Neural progenitor cell (in vitro differentiated cells): ENCODE measurements around the gene SLC44A5. TPM values are rescaled to one million over a fixed set of nuclear protein-coding genes. Genes with fewer than 3 reads are reported as not detected.
"Not testable (repeated sequence)": the region's sequence is repeated elsewhere in the genome, so short reads cannot be mapped to it uniquely, and the experiment has no call there.

ENCODE experiments used
- DNase-seq: peaks from one replicate; pipeline ENCODE4 v3.0.0-alpha.2; 2016; ENCODE audit warnings: low spot score
- H2AFZ ChIP-seq: fragments of 200-600 bp; sonication (generic); replicated peaks from 2 replicates; pipeline ENCODE4 v1.6.1; 2016; ENCODE audit warnings: antibody characterized with exemption
- H3F3A ChIP-seq: fragments of 200-600 bp; sonication (generic); 2 replicates; pipeline ENCODE4 v1.6.1; 2016; ENCODE audit warnings: antibody characterized with exemption, low read depth
- H3K27ac ChIP-seq: fragments of 200-600 bp; sonication (generic); 2 replicates; pipeline ENCODE4 v1.5.1; 2016; ENCODE audit warnings: mild to moderate bottlenecking
- H3K27me3 ChIP-seq: fragments of 200-600 bp; sonication (generic); 2 replicates; pipeline ENCODE4 v1.6.1; 2016; ENCODE audit warnings: mild to moderate bottlenecking, moderate library complexity
- H3K36me3 ChIP-seq: fragments of 200-600 bp; sonication (generic); 2 replicates; pipeline ENCODE4 v1.5.1; 2016
- H3K4me1 ChIP-seq: fragments of 200-600 bp; sonication (generic); 2 replicates; pipeline ENCODE4 v1.6.1; 2016; ENCODE audit warnings: mixed run types
- H3K4me2 ChIP-seq: fragments of 200-600 bp; sonication (generic); 2 replicates; pipeline ENCODE4 v1.6.1; 2016
- H3K4me3 ChIP-seq: fragments of 200-600 bp; sonication (generic); 2 replicates; pipeline ENCODE4 v1.5.1; 2016
- H3K79me2 ChIP-seq: fragments of 200-600 bp; sonication (generic); 2 replicates; pipeline ENCODE4 v1.6.1; 2016; ENCODE audit warnings: low read depth
- H3K9ac ChIP-seq: fragments of 200-600 bp; sonication (generic); 2 replicates; pipeline ENCODE4 v1.6.1; 2016
- H3K9me3 ChIP-seq: fragments of 200-600 bp; sonication (generic); 2 replicates; pipeline ENCODE4 v1.5.1; 2016; ENCODE audit warnings: low read depth
- H4K20me1 ChIP-seq: fragments of 200-600 bp; sonication (generic); 2 replicates; pipeline ENCODE4 v1.6.1; 2016; ENCODE audit warnings: low read depth
- H3K27ac Mint-ChIP-seq: 3 replicates; pipeline ENCODE4 v1.8.0; 2021; ENCODE audit warnings: mixed read lengths
- H3K27me3 Mint-ChIP-seq: 2 replicates; pipeline ENCODE4 v1.8.0; 2022; ENCODE audit warnings: low read depth, mild to moderate bottlenecking, inconsistent platforms, moderate library complexity, mixed read lengths; ENCODE audit not compliant: insufficient read depth
- H3K36me3 Mint-ChIP-seq: 3 replicates; pipeline ENCODE4 v1.8.0; 2021; ENCODE audit warnings: mixed read lengths
- H3K4me1 Mint-ChIP-seq: 3 replicates; pipeline ENCODE4 v1.8.0; 2021; ENCODE audit warnings: mixed read lengths
- H3K4me3 Mint-ChIP-seq: 3 replicates; pipeline ENCODE4 v1.8.0; 2021; ENCODE audit warnings: mild to moderate bottlenecking, moderate library complexity, mixed read lengths
- H3K9me3 Mint-ChIP-seq: 3 replicates; pipeline ENCODE4 v1.8.0; 2020; ENCODE audit warnings: mixed read lengths
- CTCF ChIP-seq: fragments of 200-600 bp; sonication (generic); IDR thresholded peaks from 2 replicates; pipeline ENCODE4 v1.5.1; 2017; ENCODE audit warnings: antibody characterized with exemption, mild to moderate bottlenecking
- EZH2 ChIP-seq: fragments of 200-600 bp; sonication (generic); IDR thresholded peaks from 2 replicates; pipeline ENCODE4 v1.6.1; 2017; ENCODE audit warnings: antibody characterized with exemption, mild to moderate bottlenecking, moderate library complexity
- EZH2phosphoT487 ChIP-seq: fragments of 200-600 bp; sonication (generic); IDR thresholded peaks from 2 replicates; pipeline ENCODE4 v1.6.1; 2017; ENCODE audit warnings: antibody characterized with exemption
- total RNA-seq: library from RNA; depleted of rRNA; stranded (reverse); fragments of >200 nt; gene quantifications from 2 replicates; pipeline ENCODE4 v1.2.3, GENCODE V29; 2015; ENCODE audit warnings: low replicate concordance

The SLC44A5 gene
- total RNA-seq, 1 donor from 2014 or later = 25.3 TPM

DNA sequence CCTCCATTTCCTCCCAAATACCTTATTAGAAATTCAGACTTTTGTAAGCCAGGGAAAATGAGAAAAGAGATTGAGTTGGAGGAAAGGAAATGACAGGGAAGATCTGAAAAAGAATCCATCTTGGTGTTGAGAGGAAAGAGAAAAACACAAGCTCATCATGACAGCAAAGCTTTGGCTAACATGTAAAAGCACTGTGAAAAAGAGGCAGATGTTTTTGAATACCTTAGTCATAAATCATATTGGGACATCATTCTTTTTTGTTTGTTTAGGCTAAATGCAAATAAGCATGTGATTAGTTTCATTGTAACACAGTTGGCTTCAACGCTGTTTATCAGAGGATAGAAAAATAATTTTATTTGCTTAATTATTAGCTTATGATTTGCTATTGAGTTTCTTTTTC, 412.2 kb downstream of the SLC44A5 start:
- no peak overlapping the region for H3K27ac Mint-ChIP-seq
- no peaks in the 10 kb centered on the region for H3K9me3 Mint-ChIP-seq
- no peaks in the 10 kb centered on the region for H3K27me3 ChIP-seq
- no peaks in the 10 kb centered on the region for H4K20me1 ChIP-seq
- H3K4me1 Mint-ChIP-seq = no peaks in the 10 kb centered on the region
- no peaks in the 10 kb centered on the region for H3K36me3 Mint-ChIP-seq
- H3K36me3 ChIP-seq = no peaks in the 10 kb centered on the region
- H3K9ac ChIP-seq = no peak overlapping the region
- peaks cover 3% of the 10 kb centered on the region for H3K27me3 Mint-ChIP-seq
- H3K4me3 Mint-ChIP-seq = no peak overlapping the region
- H3K4me2 ChIP-seq = no peak overlapping the region
- H2AFZ ChIP-seq = no peak overlapping the region
- no peak for DNase-seq
- H3K79me2 ChIP-seq = no peaks in the 10 kb centered on the region
- TF ChIP-seq CTCF = no peak
- no peak for TF ChIP-seq EZH2
- no peak for TF ChIP-seq EZH2phosphoT487
- H3K9me3 ChIP-seq = no peaks in the 10 kb centered on the region
- no peaks in the 10 kb centered on the region for H3F3A ChIP-seq
- H3K4me1 ChIP-seq = no peaks in the 10 kb centered on the region
- H3K27ac ChIP-seq = no peak overlapping the region
- no peak overlapping the region for H3K4me3 ChIP-seq

DNA sequence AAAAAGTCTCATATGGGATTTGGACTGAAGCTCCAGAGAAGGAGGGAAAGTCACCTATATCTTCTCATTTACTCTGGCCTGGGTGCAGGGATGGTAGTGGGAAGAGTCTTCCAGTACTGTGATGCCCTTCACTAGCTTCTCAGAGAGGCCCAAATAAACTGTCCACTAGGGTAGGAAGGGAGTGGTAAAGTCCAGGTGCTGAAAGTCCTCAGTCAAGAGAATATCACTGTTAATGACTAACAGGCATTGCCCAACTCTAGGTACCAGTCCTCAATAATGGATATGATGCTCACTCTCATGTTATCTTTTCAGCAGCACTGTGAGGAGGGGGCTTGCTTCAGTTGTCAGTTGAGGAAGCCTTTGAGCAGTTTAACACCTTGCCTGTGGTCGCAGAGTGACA, 412.8 kb downstream of the SLC44A5 start:
- Histone ChIP-seq H3F3A (no peaks in the 10 kb centered on the region), H3K9ac (no peak overlapping the region), H3K4me2 (no peak overlapping the region), H3K36me3 (no peaks in the 10 kb centered on the region), H3K9me3 (no peaks in the 10 kb centered on the region), H3K79me2 (no peaks in the 10 kb centered on the region), H3K27me3 (no peaks in the 10 kb centered on the region), H3K4me1 (no peaks in the 10 kb centered on the region), H4K20me1 (no peaks in the 10 kb centered on the region), H3K4me3 (no peak overlapping the region), H3K27ac (no peak overlapping the region), H2AFZ (no peak overlapping the region)
- TF ChIP-seq CTCF = no peak
- no peak for TF ChIP-seq EZH2phosphoT487
- TF ChIP-seq EZH2 = no peak
- peaks cover 3% of the 10 kb centered on the region for H3K27me3 Mint-ChIP-seq
- no peak for DNase-seq
- no peaks in the 10 kb centered on the region for H3K9me3 Mint-ChIP-seq
- H3K27ac Mint-ChIP-seq = no peak overlapping the region
- H3K4me1 Mint-ChIP-seq = no peaks in the 10 kb centered on the region
- H3K4me3 Mint-ChIP-seq = no peak overlapping the region
- H3K36me3 Mint-ChIP-seq = no peaks in the 10 kb centered on the region

- DNase-seq = no peak
These were observed 422.0 kb downstream of the SLC44A5 start for GRCh38 chr1:75188892-75189291.

GRCh38 chr1:75181214-75181955, 429.5 kb downstream of the SLC44A5 start:
- not testable (repeated sequence) for H2AFZ ChIP-seq, H3K27me3 ChIP-seq, H3K4me3 ChIP-seq, H3K27ac Mint-ChIP-seq, H4K20me1 ChIP-seq, H3K27ac ChIP-seq, H3K9ac ChIP-seq, H3K4me2 ChIP-seq, H3K36me3 Mint-ChIP-seq, H3K36me3 ChIP-seq, H3K79me2 ChIP-seq, H3F3A ChIP-seq, DNase-seq, H3K4me1 Mint-ChIP-seq, H3K27me3 Mint-ChIP-seq, H3K9me3 ChIP-seq, H3K4me1 ChIP-seq, H3K4me3 Mint-ChIP-seq
- H3K9me3 Mint-ChIP-seq = peaks cover 17% of the 10 kb centered on the region

More at GRCh38 chr1:75188892-75189291, 422.0 kb downstream of the SLC44A5 start:
- no peak overlapping the region for H3K4me2 ChIP-seq
- H3K36me3 ChIP-seq = no peaks in the 10 kb centered on the region
- H3K4me1 ChIP-seq = no peaks in the 10 kb centered on the region
- H3K27me3 ChIP-seq = no peaks in the 10 kb centered on the region
- no peaks in the 10 kb centered on the region for H3F3A ChIP-seq
- Mint-ChIP-seq H3K4me3 (no peak overlapping the region), H3K4me1 (no peaks in the 10 kb centered on the region), H3K36me3 (no peaks in the 10 kb centered on the region), H3K9me3 (no peaks in the 10 kb centered on the region), H3K27me3 (no peaks in the 10 kb centered on the region), H3K27ac (no peak overlapping the region)
- H3K9ac ChIP-seq = no peak overlapping the region
- H4K20me1 ChIP-seq = no peaks in the 10 kb centered on the region
- H3K4me3 ChIP-seq = no peak overlapping the region
- no peaks in the 10 kb centered on the region for H3K9me3 ChIP-seq
- TF ChIP-seq EZH2phosphoT487 = no peak
- no peak for TF ChIP-seq EZH2
- no peak for TF ChIP-seq CTCF
- no peaks in the 10 kb centered on the region for H3K79me2 ChIP-seq
- H3K27ac ChIP-seq = no peak overlapping the region
- no peak overlapping the region for H2AFZ ChIP-seq
